ENCODE data around the gene ITPR2. TPM values are rescaled to one million over a fixed set of nuclear protein-coding genes. Genes with fewer than 3 reads are reported as not detected.

ITPR2 gene
- polyA plus RNA-seq, 2 of the 4 experiments (the other 2 are of a cell fraction), result 3.1 to 8.1 TPM

DNA sequence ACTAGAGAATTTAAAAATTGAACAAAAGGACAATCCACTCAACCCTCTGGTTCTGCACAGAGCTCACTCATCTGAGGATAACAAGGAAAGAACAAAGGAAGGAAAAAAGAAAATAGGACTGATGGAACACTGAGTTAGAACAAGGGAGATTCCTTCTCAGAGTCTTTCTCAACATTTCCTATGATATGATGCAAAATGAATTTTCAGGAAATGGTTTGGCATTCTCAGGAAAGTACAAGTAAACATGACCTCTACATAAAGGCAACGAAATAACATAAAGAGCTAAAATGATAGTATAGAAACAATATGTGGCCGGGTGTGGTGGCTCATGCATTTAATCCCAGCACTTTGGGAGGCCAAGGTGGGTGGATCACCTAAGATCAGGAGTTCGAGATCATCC, 135.8 kb downstream of the ITPR2 start:
- CTCF ChIA-PET, result interaction anchor here (0.8 to 1.6 kb wide), 5 partner anchors 15 to 600 kb away, joined by 3 to 4 read pairs (median 3); no protein-coding TSS in a partner anchor
- Histone ChIP-seq H3K4me1 (peaks cover 6% of the 10 kb centered on the region), H3K27ac (no peak overlapping the region; a peak in 1 of 6 replicates), H3K4me3 (no peak overlapping the region), H3K9me3 (no peaks in the 10 kb centered on the region), H3K4me2 (no peak overlapping the region)
- 72% methylated on average over 3 of the region's 3 CpGs for WGBS (ENCODE audit: missing lambda C conversion rate)
- ATAC-seq (no peak), FAIRE-seq (no peak), DNase-seq (ENCODE audit: low read depth in 1 of 2, low spot score in 1 of 2) (no peak)
- POLR2A ChIA-PET, result no interaction called here
- TF ChIP-seq NPAS2 (CRISPR knock-in tag; IDR thresholded peaks at IDR 0.05; ENCODE audit: borderline replicate concordance) (no peak), TFCP2L1 (CRISPR knock-in tag; IDR thresholded peaks at IDR 0.05) (no peak), HEYL (CRISPR knock-in tag; IDR thresholded peaks at IDR 0.05) (no peak), SMC3 (IDR thresholded peaks at IDR 0.05) (no peak), ZNF302 (CRISPR knock-in tag; IDR thresholded peaks at IDR 0.05) (no peak), EHMT2 (IDR thresholded peaks at IDR 0.05; ENCODE audit: low read depth) (no peak), CBX2 (IDR thresholded peaks at IDR 0.05; ENCODE audit: borderline replicate concordance, low read depth) (no peak), TP53 (CRISPR knock-in tag; IDR thresholded peaks at IDR 0.05) (no peak), JUN (IDR thresholded peaks at IDR 0.05) (no peak), FOSB (CRISPR knock-in tag; IDR thresholded peaks at IDR 0.05) (no peak), HOXB13 (CRISPR knock-in tag; IDR thresholded peaks at IDR 0.05; ENCODE audit: low read depth) (no peak), HDAC2 (IDR thresholded peaks at IDR 0.05) (no peak), FOXS1 (CRISPR knock-in tag; IDR thresholded peaks at IDR 0.05) (no peak), REST (IDR thresholded peaks at IDR 0.05) (no peak), KDM5A (IDR thresholded peaks at IDR 0.05) (no peak), EHF (CRISPR knock-in tag; IDR thresholded peaks at IDR 0.05) (no peak), SREBF2 (IDR thresholded peaks at IDR 0.05) (no peak), HOXA7 (CRISPR knock-in tag; IDR thresholded peaks at IDR 0.05) (no peak)

DNA sequence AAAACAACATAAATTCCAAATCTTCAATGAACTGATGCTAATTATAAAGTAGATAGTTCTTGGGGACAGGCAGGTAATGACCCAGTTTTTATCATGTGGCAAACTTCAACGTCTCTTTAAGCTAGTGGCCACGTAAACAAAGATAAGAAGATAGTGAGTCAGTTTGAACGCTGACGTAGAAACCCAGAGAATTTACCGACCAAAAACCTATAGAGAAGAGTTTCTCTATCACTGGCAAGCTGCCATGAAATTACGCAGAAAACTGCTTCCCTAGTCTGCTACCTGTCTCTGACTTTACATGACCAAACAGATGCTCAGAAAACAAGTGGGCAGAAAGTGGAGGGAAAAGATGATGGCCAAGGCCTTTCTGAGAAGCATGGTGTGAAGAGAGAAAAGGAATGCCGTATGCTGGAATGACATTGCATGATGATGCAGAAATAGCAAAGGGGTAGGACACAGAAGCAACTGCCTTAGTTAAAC, 136.3 kb downstream of the ITPR2 start:
- ATAC-seq (no peak), FAIRE-seq (no peak), DNase-seq (ENCODE audit: low read depth in 1 of 2, low spot score in 1 of 2) (no peak)
- WGBS (ENCODE audit: missing lambda C conversion rate), result 68% methylated on average over 7 of the region's 7 CpGs
- H3K4me2 ChIP-seq, result no peak overlapping the region
- no peaks in the 10 kb centered on the region for H3K9me3 ChIP-seq
- H3K27ac ChIP-seq, result no peak overlapping the region; a peak in 1 of 6 replicates
- TF ChIP-seq, protein P1, sequence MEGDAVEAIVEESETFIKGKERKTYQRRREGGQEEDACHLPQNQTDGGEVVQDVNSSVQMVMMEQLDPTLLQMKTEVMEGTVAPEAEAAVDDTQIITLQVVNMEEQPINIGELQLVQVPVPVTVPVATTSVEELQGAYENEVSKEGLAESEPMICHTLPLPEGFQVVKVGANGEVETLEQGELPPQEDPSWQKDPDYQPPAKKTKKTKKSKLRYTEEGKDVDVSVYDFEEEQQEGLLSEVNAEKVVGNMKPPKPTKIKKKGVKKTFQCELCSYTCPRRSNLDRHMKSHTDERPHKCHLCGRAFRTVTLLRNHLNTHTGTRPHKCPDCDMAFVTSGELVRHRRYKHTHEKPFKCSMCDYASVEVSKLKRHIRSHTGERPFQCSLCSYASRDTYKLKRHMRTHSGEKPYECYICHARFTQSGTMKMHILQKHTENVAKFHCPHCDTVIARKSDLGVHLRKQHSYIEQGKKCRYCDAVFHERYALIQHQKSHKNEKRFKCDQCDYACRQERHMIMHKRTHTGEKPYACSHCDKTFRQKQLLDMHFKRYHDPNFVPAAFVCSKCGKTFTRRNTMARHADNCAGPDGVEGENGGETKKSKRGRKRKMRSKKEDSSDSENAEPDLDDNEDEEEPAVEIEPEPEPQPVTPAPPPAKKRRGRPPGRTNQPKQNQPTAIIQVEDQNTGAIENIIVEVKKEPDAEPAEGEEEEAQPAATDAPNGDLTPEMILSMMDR (IDR thresholded peaks at IDR 0.05), result no peak
- TF ChIP-seq RNF2 (IDR thresholded peaks at IDR 0.05; ENCODE audit: borderline replicate concordance, low read depth) (no peak), MYC (IDR thresholded peaks at IDR 0.05; ENCODE audit: borderline replicate concordance, low read length) (no peak), ZSCAN20 (CRISPR knock-in tag; IDR thresholded peaks at IDR 0.05) (no peak), ESRRA (IDR thresholded peaks at IDR 0.05; ENCODE audit: borderline replicate concordance, low read length) (no peak)
- CTCF ChIA-PET, result interaction anchor here (1.0 to 1.6 kb wide), 3 partner anchors 14 to 600 kb away, joined by 3 to 4 read pairs (median 4); no protein-coding TSS in a partner anchor
- H3K4me3 ChIP-seq, result no peak overlapping the region
- H3K4me1 ChIP-seq, result peaks cover 12% of the 10 kb centered on the region
- POLR2A ChIA-PET, result no interaction called here

Measured in A549 (cell line).